Osteocyte (in vitro differentiated cells): ENCODE measurements around the gene ZNF829. TPM values are rescaled to one million over a fixed set of nuclear protein-coding genes. Genes with fewer than 3 reads are reported as not detected.

Experiments used
- DNase-seq: peaks from one replicate; pipeline ENCODE4 v3.0.0; 2021; ENCODE audit warnings: mixed read lengths; ENCODE audit not compliant: unreplicated experiment; ENCODE audit errors: extremely low spot score
- H3K27ac Mint-ChIP-seq: one replicate; pipeline ENCODE4 v1.8.0; 2021; ENCODE audit warnings: mild to moderate bottlenecking, mixed read lengths; ENCODE audit not compliant: unreplicated experiment
- H3K27me3 Mint-ChIP-seq: one replicate; pipeline ENCODE4 v1.8.0; 2021; ENCODE audit warnings: mixed read lengths; ENCODE audit not compliant: unreplicated experiment
- H3K36me3 Mint-ChIP-seq: one replicate; pipeline ENCODE4 v1.8.0; 2021; ENCODE audit warnings: mixed read lengths; ENCODE audit not compliant: unreplicated experiment
- H3K4me1 Mint-ChIP-seq: one replicate; pipeline ENCODE4 v1.8.0; 2021; ENCODE audit warnings: mixed read lengths; ENCODE audit not compliant: unreplicated experiment
- H3K4me3 Mint-ChIP-seq: one replicate; pipeline ENCODE4 v1.8.0; 2021; ENCODE audit warnings: mild to moderate bottlenecking, moderate library complexity, mixed read lengths; ENCODE audit not compliant: unreplicated experiment
- H3K9me3 Mint-ChIP-seq: one replicate; pipeline ENCODE4 v1.8.0; 2021; ENCODE audit warnings: mixed read lengths; ENCODE audit not compliant: unreplicated experiment
- CTCF ChIP-seq: fragments of 200-600 bp; sonication (generic); IDR thresholded peaks from 2 replicates; pipeline ENCODE4 v1.5.0; 2021; ENCODE audit warnings: antibody characterized with exemption, mild to moderate bottlenecking, moderate library complexity
- total RNA-seq: library from RNA; stranded (reverse); gene quantifications from 2 replicates; pipeline ENCODE4 v1.2.1, GENCODE V29; 2021

ZNF829 gene
- total RNA-seq, 1 donor from 2014 or later, result 3.2 TPM

GRCh38 chr19:36939153-36939552, 23.1 kb upstream of the ZNF829 start:
- Mint-ChIP-seq H3K9me3 (peaks cover 62% of the 10 kb centered on the region), H3K27me3 (no peaks in the 10 kb centered on the region), H3K27ac (no peak overlapping the region), H3K4me3 (no peak overlapping the region), H3K36me3 (peaks cover 83% of the 10 kb centered on the region), H3K4me1 (no peaks in the 10 kb centered on the region)
- TF ChIP-seq CTCF, result no peak
- no peak for DNase-seq

GRCh38 chr19:36931684-36932083, 15.6 kb upstream of the ZNF829 start:
- H3K4me3 Mint-ChIP-seq, result no peak overlapping the region
- H3K27me3 Mint-ChIP-seq, result no peaks in the 10 kb centered on the region
- no peaks in the 10 kb centered on the region for H3K4me1 Mint-ChIP-seq
- no peak overlapping the region for H3K27ac Mint-ChIP-seq
- peaks cover 40% of the 10 kb centered on the region for H3K9me3 Mint-ChIP-seq
- no peak for TF ChIP-seq CTCF
- H3K36me3 Mint-ChIP-seq, result peaks cover 75% of the 10 kb centered on the region
- no peak for DNase-seq

- Mint-ChIP-seq H3K27ac (no peak overlapping the region), H3K9me3 (peaks cover 35% of the 10 kb centered on the region), H3K36me3 (peaks cover 62% of the 10 kb centered on the region), H3K4me3 (peak overlapping the region; percentile 14), H3K27me3 (no peaks in the 10 kb centered on the region), H3K4me1 (peaks cover 20% of the 10 kb centered on the region)
- no peak for DNase-seq
- TF ChIP-seq CTCF, result no peak
These were observed 2.0 kb upstream of the ZNF829 start for GRCh38 chr19:36918090-36918489.

GRCh38 chr19:36916991-36917390, 900 bp upstream of the ZNF829 start:
- DNase-seq, result no peak
- H3K9me3 Mint-ChIP-seq, result peaks cover 37% of the 10 kb centered on the region
- peaks cover 20% of the 10 kb centered on the region for H3K4me1 Mint-ChIP-seq
- no peak for TF ChIP-seq CTCF
- peak overlapping the region; percentile 90 for H3K4me3 Mint-ChIP-seq
- peak overlapping the region; percentile 93 for H3K27ac Mint-ChIP-seq
- peaks cover 60% of the 10 kb centered on the region for H3K36me3 Mint-ChIP-seq
- H3K27me3 Mint-ChIP-seq, result no peaks in the 10 kb centered on the region

- TF ChIP-seq CTCF, result no peak
- Mint-ChIP-seq H3K4me1 (no peaks in the 10 kb centered on the region), H3K9me3 (peaks cover 52% of the 10 kb centered on the region), H3K27me3 (no peaks in the 10 kb centered on the region), H3K36me3 (peaks cover 84% of the 10 kb centered on the region), H3K4me3 (no peak overlapping the region), H3K27ac (no peak overlapping the region)
- DNase-seq, result no peak
These were observed 17.7 kb downstream of the ZNF829 start for GRCh38 chr19:36898422-36898821.
